Caco-2 (cell line): ENCODE results near the gene CLDN14. TPM values are rescaled to one million over a fixed set of nuclear protein-coding genes. Genes with fewer than 3 reads are reported as not detected.

Experiments used
- BruUV-seq: library from RNA; stranded (reverse); fragments of 400-500 nt; replicated peaks from 2 replicates; lab custom pipeline; 2021; lab: Mats Ljungman, UMichigan
- CTCF ChIA-PET: fragments of 300-600 bp; sonication (Branson Sonifier 250); formaldehyde crosslinking; loops from one replicate; lab custom pipeline; 2022; ENCODE audit warnings: antibody characterized with exemption; lab: Charles Lee
- POLR2A ChIA-PET: fragments of 300-600 bp; sonication (Branson Sonifier 250); formaldehyde crosslinking; loops from one replicate; lab custom pipeline; 2022; ENCODE audit warnings: antibody characterized with exemption; lab: Charles Lee
- DNase-seq, 2 experiments: peaks; one replicate each; pipeline versions ENCODE4 v3.0.0 to v3.0.0-alpha.2; 2020 to 2022
- H3K27me3 ChIP-seq: replicated peaks from 2 replicates; pipeline ENCODE4 v1.6.0; 2011; ENCODE audit warnings: low read length; ENCODE audit not compliant: control insufficient read depth, insufficient read depth
- H3K36me3 ChIP-seq: 2 replicates; pipeline ENCODE4 v1.5.1; 2011; ENCODE audit warnings: low read length; ENCODE audit not compliant: control insufficient read depth, insufficient read depth
- H3K4me1 ChIP-seq: fragments of 250-450 bp; sonication (Bioruptor Pico); 2 replicates; pipeline ENCODE4 v1.5.1; 2020; ENCODE audit warnings: mild to moderate bottlenecking
- H3K4me3 ChIP-seq: 2 replicates; pipeline ENCODE4 v1.5.1; 2011; ENCODE audit warnings: low read depth, mild to moderate bottlenecking, control low read depth, low read length
- H3K9me3 ChIP-seq: fragments of 250-450 bp; sonication (Bioruptor Pico); 2 replicates; pipeline ENCODE4 v1.5.1; 2020; ENCODE audit warnings: mild to moderate bottlenecking, moderate library complexity
- H3K27ac Mint-ChIP-seq: one replicate; pipeline ENCODE4 v1.8.0; 2022; ENCODE audit warnings: mixed read lengths; ENCODE audit not compliant: unreplicated experiment
- H3K27me3 Mint-ChIP-seq: one replicate; pipeline ENCODE4 v1.8.0; 2022; ENCODE audit warnings: mixed read lengths; ENCODE audit not compliant: insufficient read depth, unreplicated experiment
- H3K36me3 Mint-ChIP-seq: one replicate; pipeline ENCODE4 v1.8.0; 2022; ENCODE audit warnings: mild to moderate bottlenecking, mixed read lengths; ENCODE audit not compliant: insufficient read depth, unreplicated experiment
- H3K4me1 Mint-ChIP-seq: one replicate; pipeline ENCODE4 v1.8.0; 2022; ENCODE audit warnings: low read depth, mixed read lengths; ENCODE audit not compliant: unreplicated experiment
- H3K4me3 Mint-ChIP-seq: one replicate; pipeline ENCODE4 v1.8.0; 2022; ENCODE audit warnings: mild to moderate bottlenecking, moderate library complexity, mixed read lengths; ENCODE audit not compliant: unreplicated experiment
- H3K9me3 Mint-ChIP-seq: one replicate; pipeline ENCODE4 v1.8.0; 2022; ENCODE audit warnings: mixed read lengths; ENCODE audit not compliant: unreplicated experiment
- intact Hi-C: fragments of 100-400 bp; cut with micrococcal nuclease; formaldehyde crosslinking; loops from one replicate; pipeline ENCODE4 v1.10.0; 2022; ENCODE audit not compliant: unreplicated experiment
- total RNA-seq: library from RNA; stranded (reverse); gene quantifications from 2 replicates; pipeline ENCODE4 v1.2.3, GENCODE V29; 2022
- TF ChIP-seq, protein P1 (sequence below), 2 experiments: fragments of 200-600 bp in 1 of 2; IDR thresholded peaks; 1 replicate in 1 of 2; 2 replicates in 1 of 2; pipeline versions ENCODE4 v1.5.1 to v1.8.0; 2011 to 2022; ENCODE audit warnings: antibody characterized with exemption in 1 of 2, control low read depth in 1 of 2, inconsistent platforms in 1 of 2, low read depth in 1 of 2, low read length in 1 of 2, mild to moderate bottlenecking in 1 of 2, moderate library complexity in 1 of 2; ENCODE audit not compliant: insufficient read depth in 1 of 2, severe bottlenecking in 1 of 2, unreplicated experiment in 1 of 2

CLDN14 gene
- total RNA-seq, 1 experiment from 2014 or later, result not detected

DNA sequence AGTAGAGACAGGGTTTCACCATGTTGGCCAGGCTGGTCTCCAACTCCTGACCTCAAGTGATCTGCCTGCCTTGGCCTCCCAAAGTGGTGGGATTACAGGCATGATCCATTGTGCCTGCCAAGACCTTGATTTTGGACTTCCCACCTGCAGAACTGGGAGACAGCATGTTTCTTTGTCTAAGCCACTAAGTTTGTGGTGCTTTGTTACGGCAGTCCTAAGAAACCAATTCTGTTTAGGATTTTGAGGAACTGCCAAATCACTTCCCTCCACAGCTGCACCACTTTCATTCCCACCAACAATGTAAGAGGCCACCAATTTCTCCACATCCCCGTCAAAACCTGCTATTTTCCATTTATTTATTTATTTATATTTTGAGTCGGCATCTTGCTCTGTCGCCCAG is 48.7 kb downstream of the CLDN14 start:
- H3K27me3 Mint-ChIP-seq, result no peaks in the 10 kb centered on the region
- BruUV-seq, result no TSS peak
- Histone ChIP-seq H3K9me3 (no peaks in the 10 kb centered on the region), H3K36me3 (no peaks in the 10 kb centered on the region), H3K27me3 (no peaks in the 10 kb centered on the region), H3K4me1 (peaks cover 6% of the 10 kb centered on the region; the same call in 1 of the 2 replicates), H3K4me3 (no peak overlapping the region)
- H3K4me1 Mint-ChIP-seq, result peaks cover 6% of the 10 kb centered on the region
- ChIA-PET CTCF (no interaction called here), POLR2A (no interaction called here)
- H3K4me3 Mint-ChIP-seq, result no peak overlapping the region
- no peaks in the 10 kb centered on the region for H3K9me3 Mint-ChIP-seq
- H3K36me3 Mint-ChIP-seq, result no peaks in the 10 kb centered on the region
- TF ChIP-seq, protein P1, sequence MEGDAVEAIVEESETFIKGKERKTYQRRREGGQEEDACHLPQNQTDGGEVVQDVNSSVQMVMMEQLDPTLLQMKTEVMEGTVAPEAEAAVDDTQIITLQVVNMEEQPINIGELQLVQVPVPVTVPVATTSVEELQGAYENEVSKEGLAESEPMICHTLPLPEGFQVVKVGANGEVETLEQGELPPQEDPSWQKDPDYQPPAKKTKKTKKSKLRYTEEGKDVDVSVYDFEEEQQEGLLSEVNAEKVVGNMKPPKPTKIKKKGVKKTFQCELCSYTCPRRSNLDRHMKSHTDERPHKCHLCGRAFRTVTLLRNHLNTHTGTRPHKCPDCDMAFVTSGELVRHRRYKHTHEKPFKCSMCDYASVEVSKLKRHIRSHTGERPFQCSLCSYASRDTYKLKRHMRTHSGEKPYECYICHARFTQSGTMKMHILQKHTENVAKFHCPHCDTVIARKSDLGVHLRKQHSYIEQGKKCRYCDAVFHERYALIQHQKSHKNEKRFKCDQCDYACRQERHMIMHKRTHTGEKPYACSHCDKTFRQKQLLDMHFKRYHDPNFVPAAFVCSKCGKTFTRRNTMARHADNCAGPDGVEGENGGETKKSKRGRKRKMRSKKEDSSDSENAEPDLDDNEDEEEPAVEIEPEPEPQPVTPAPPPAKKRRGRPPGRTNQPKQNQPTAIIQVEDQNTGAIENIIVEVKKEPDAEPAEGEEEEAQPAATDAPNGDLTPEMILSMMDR (IDR thresholded peaks at IDR 0.05; ENCODE audit: insufficient read depth in 1 of 2, low read depth in 1 of 2, low read length in 1 of 2, severe bottlenecking in 1 of 2, unreplicated experiment in 1 of 2), result no peak
- intact Hi-C loops, result no loop called here
- no peak overlapping the region for H3K27ac Mint-ChIP-seq
- no peak for DNase-seq

DNA sequence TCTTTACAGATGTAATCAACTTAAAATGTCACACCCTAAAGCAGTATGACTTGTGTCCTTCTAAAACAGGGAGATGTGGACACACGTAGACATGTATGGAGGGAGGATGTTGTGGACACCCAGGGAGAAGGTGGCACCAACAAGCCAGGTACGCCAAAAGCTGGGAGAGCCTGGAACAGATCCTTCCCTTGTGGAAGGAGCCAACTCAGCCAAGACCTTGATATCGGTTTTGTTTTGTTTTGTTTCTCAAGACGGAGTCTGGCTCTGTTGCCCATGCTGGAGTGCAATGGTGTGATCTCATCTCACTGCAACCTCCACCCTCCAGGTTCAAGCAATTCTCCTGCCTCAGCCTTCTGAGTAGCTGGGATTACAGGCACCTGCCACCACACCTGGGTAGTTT is 49.1 kb downstream of the CLDN14 start:
- ChIA-PET POLR2A (no interaction called here), CTCF (interaction anchor here (0.7 to 1.5 kb wide), 2 partner anchors 47 to 317 kb away, joined by 3 to 5 read pairs; no protein-coding TSS in a partner anchor)
- no peaks in the 10 kb centered on the region for H3K27me3 ChIP-seq
- TF ChIP-seq, protein P1 (IDR thresholded peaks at IDR 0.05; ENCODE audit: insufficient read depth in 1 of 2, low read depth in 1 of 2, low read length in 1 of 2, severe bottlenecking in 1 of 2, unreplicated experiment in 1 of 2), result no peak
- no peaks in the 10 kb centered on the region for H3K36me3 ChIP-seq
- no peaks in the 10 kb centered on the region for H3K27me3 Mint-ChIP-seq
- no peak overlapping the region for H3K4me3 Mint-ChIP-seq
- no peak overlapping the region for H3K27ac Mint-ChIP-seq
- H3K9me3 ChIP-seq, result no peaks in the 10 kb centered on the region
- H3K4me3 ChIP-seq, result no peak overlapping the region
- DNase-seq, result no peak
- no peaks in the 10 kb centered on the region for H3K9me3 Mint-ChIP-seq
- no peaks in the 10 kb centered on the region for H3K36me3 Mint-ChIP-seq
- no TSS peak for BruUV-seq
- intact Hi-C loops, result no loop called here
- peaks cover 6% of the 10 kb centered on the region; the same call in 1 of the 2 replicates for H3K4me1 ChIP-seq
- H3K4me1 Mint-ChIP-seq, result peaks cover 6% of the 10 kb centered on the region

DNA sequence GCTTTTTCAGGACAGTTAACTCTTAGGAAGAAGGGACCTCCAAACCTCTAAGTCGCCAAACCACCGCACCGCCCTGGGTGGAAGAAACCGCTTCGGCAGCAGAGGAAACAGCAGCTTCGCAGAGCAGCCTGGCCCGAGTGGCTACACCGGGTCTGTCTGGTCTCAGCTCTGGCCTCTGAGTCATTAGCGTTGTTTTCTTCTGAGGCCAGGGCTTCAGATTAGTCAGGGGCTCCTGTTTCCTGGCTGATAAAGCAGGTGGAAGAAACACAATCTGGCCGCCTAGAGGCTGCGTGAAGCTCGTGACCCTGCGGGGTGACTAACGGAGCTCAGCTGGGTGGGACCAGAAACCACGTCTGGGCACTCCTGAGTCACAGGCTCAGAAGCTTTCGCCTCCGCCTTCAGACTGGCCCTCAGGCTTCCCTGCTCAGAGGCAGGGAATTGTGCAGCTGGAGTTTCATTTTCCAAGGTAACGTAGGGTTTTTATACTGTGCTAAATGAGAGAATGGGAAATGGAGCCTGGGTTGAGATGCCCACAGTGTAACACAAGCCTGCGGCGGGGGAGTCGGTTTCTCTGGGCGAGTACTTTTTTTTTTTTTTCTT is 49.9 kb downstream of the CLDN14 start:
- TF ChIP-seq, protein P1 (IDR thresholded peaks at IDR 0.05; ENCODE audit: insufficient read depth in 1 of 2, low read depth in 1 of 2, low read length in 1 of 2, severe bottlenecking in 1 of 2, unreplicated experiment in 1 of 2), result peak in 1 of 2 experiments; percentile 33
- H3K27me3 Mint-ChIP-seq, result no peaks in the 10 kb centered on the region
- H3K4me1 Mint-ChIP-seq, result peaks cover 6% of the 10 kb centered on the region
- BruUV-seq, result no TSS peak
- H3K36me3 Mint-ChIP-seq, result no peaks in the 10 kb centered on the region
- Histone ChIP-seq H3K27me3 (no peaks in the 10 kb centered on the region), H3K9me3 (no peaks in the 10 kb centered on the region), H3K4me1 (peaks cover 6% of the 10 kb centered on the region; the same call in 1 of the 2 replicates), H3K36me3 (no peaks in the 10 kb centered on the region), H3K4me3 (no peak overlapping the region)
- peak; percentile 62 to 78 for DNase-seq
- H3K4me3 Mint-ChIP-seq, result peak overlapping the region; percentile 58
- POLR2A ChIA-PET, result no interaction called here
- no peaks in the 10 kb centered on the region for H3K9me3 Mint-ChIP-seq
- intact Hi-C loops, result no loop called here
- H3K27ac Mint-ChIP-seq, result peak overlapping the region; percentile 69
- CTCF ChIA-PET, result interaction anchor here (0.7 to 1.5 kb wide), 2 partner anchors 48 to 318 kb away, joined by 3 to 5 read pairs; no protein-coding TSS in a partner anchor
